NCI-H446 (cell line): ENCODE results near the gene FARSB.
"Not testable (repeated sequence)": the region's sequence is repeated elsewhere in the genome, so short reads cannot be mapped to it uniquely, and the experiment has no call there.

Experiments used
- DNase-seq, 2 experiments: peaks; one replicate each; lab custom pipeline; 2025; lab: John Stamatoyannopoulos, UW

Gene FARSB

GRCh38 chr2:222604749-222605515 lies 51.0 kb downstream of the FARSB start:
- no peak for DNase-seq

GRCh38 chr2:222603501-222603900 lies 52.4 kb downstream of the FARSB start:
- no peak for DNase-seq

GRCh38 chr2:222598611-222599010 lies 57.3 kb downstream of the FARSB start:
- no peak for DNase-seq

- no peak for DNase-seq
Measured at GRCh38 chr2:222595581-222595980, 60.3 kb downstream of the FARSB start.

GRCh38 chr2:222594679-222595078 lies 61.2 kb downstream of the FARSB start:
- DNase-seq: no peak

GRCh38 chr2:222592176-222592575 lies 63.7 kb downstream of the FARSB start:
- no peak for DNase-seq

- no peak for DNase-seq
Measured at GRCh38 chr2:222591661-222592060, 64.2 kb downstream of the FARSB start.

- DNase-seq: not testable (repeated sequence)
Measured at GRCh38 chr2:222584589-222584988, 71.3 kb downstream of the FARSB start.

- DNase-seq: no peak
Measured at GRCh38 chr2:222582928-222583327, 73.0 kb downstream of the FARSB start.

GRCh38 chr2:222577341-222577740 lies 78.6 kb downstream of the FARSB start:
- DNase-seq: no peak

- no peak for DNase-seq
Measured at GRCh38 chr2:222576171-222577081, 79.5 kb downstream of the FARSB start.

GRCh38 chr2:222575618-222576017 lies 80.3 kb downstream of the FARSB start:
- no peak for DNase-seq

- DNase-seq: no peak
Measured at GRCh38 chr2:222572751-222573174, 83.1 kb downstream of the FARSB start.

GRCh38 chr2:222572264-222572721 lies 83.6 kb downstream of the FARSB start:
- DNase-seq: no peak

GRCh38 chr2:222569826-222570225 lies 86.1 kb downstream of the FARSB start:
- no peak for DNase-seq

GRCh38 chr2:222568865-222569264 lies 87.0 kb downstream of the FARSB start:
- peak; percentile 8 to 70 for DNase-seq

- no peak for DNase-seq
Measured at GRCh38 chr2:222566229-222566628, 89.7 kb downstream of the FARSB start.

- no peak for DNase-seq
Measured at GRCh38 chr2:222563936-222564335, 92.0 kb downstream of the FARSB start.

GRCh38 chr2:222563106-222563718 lies 92.7 kb downstream of the FARSB start:
- no peak for DNase-seq

GRCh38 chr2:222561817-222562645 lies 93.9 kb downstream of the FARSB start:
- DNase-seq: peak in 1 of 2 experiments; percentile 42

- no peak for DNase-seq
Measured at GRCh38 chr2:222561151-222561550, 94.7 kb downstream of the FARSB start.

GRCh38 chr2:222554517-222554916 lies 101.4 kb downstream of the FARSB start:
- DNase-seq: no peak
